GM18861 (cell line): Measurements from ENCODE around the gene ZNF280A.
"Not testable (repeated sequence)": the region's sequence is repeated elsewhere in the genome, so short reads cannot be mapped to it uniquely, and the experiment has no call there.

ENCODE experiments used
- ATAC-seq: cut with Tn5 transposase; IDR thresholded peaks from one replicate; pipeline ENCODE4 v1.9.1; 2021; ENCODE audit not compliant: unreplicated experiment

ZNF280A gene

GRCh38 chr22:22546490-22546889 lies 26.4 kb upstream of the ZNF280A start:
- ATAC-seq: no peak

GRCh38 chr22:22545084-22545483 lies 25.0 kb upstream of the ZNF280A start:
- ATAC-seq: no peak

- ATAC-seq: no peak
Observed at GRCh38 chr22:22538226-22538989, 18.3 kb upstream of the ZNF280A start.

- no peak for ATAC-seq
Observed at GRCh38 chr22:22536916-22537315, 16.8 kb upstream of the ZNF280A start.

- ATAC-seq: no peak
Observed at GRCh38 chr22:22536515-22536914, 16.4 kb upstream of the ZNF280A start.

- ATAC-seq: no peak
Observed at GRCh38 chr22:22535662-22536061, 15.6 kb upstream of the ZNF280A start.

- no peak for ATAC-seq
Observed at GRCh38 chr22:22534604-22535415, 14.7 kb upstream of the ZNF280A start.

- no peak for ATAC-seq
Observed at GRCh38 chr22:22533863-22534262, 13.8 kb upstream of the ZNF280A start.

GRCh38 chr22:22533417-22533816 lies 13.3 kb upstream of the ZNF280A start:
- no peak for ATAC-seq

- ATAC-seq: not testable (repeated sequence)
Observed at GRCh38 chr22:22532547-22533071, 12.5 kb upstream of the ZNF280A start.

GRCh38 chr22:22531770-22532546 lies 11.9 kb upstream of the ZNF280A start:
- no peak for ATAC-seq

GRCh38 chr22:22528780-22529179 lies 8.7 kb upstream of the ZNF280A start:
- ATAC-seq: no peak

GRCh38 chr22:22527312-22527711 lies 7.2 kb upstream of the ZNF280A start:
- ATAC-seq: no peak

- no peak for ATAC-seq
Observed at GRCh38 chr22:22526125-22526912, 6.2 kb upstream of the ZNF280A start.

- ATAC-seq: no peak
Observed at GRCh38 chr22:22523494-22523893, 3.4 kb upstream of the ZNF280A start.

GRCh38 chr22:22521631-22522030 lies 1.6 kb upstream of the ZNF280A start:
- no peak for ATAC-seq

GRCh38 chr22:22520667-22521602 lies 865 bp upstream of the ZNF280A start:
- ATAC-seq: no peak

GRCh38 chr22:22519591-22519990 lies 479 bp downstream of the ZNF280A start:
- no peak for ATAC-seq

GRCh38 chr22:22516992-22517391 lies 3.1 kb downstream of the ZNF280A start:
- no peak for ATAC-seq
